Gastroesophageal sphincter (tissue), 4 donors: Measurements from ENCODE around the gene PAPPA2. TPM values are rescaled to one million over a fixed set of nuclear protein-coding genes. Genes with fewer than 3 reads are reported as not detected.
"Not testable (repeated sequence)": the region's sequence is repeated elsewhere in the genome, so short reads cannot be mapped to it uniquely, and the experiment has no call there.

Experiments used
- ATAC-seq: fragments of 150-250 bp; one replicate; pipeline ENCODE4 v1.9.1; 2016; ENCODE audit warnings: mild to moderate bottlenecking, moderate library complexity
- H3K27ac ChIP-seq, 4 donors: fragments of 200-600 bp; sonication (generic) in 3 of 4; 1 replicate in 3 of 4; 2 replicates in 1 of 4; pipeline ENCODE4 v1.5.1; 2016 to 2019
- H3K27me3 ChIP-seq: fragments of 200-600 bp; sonication (generic); one replicate; pipeline ENCODE4 v1.5.1; 2019
- H3K36me3 ChIP-seq, 2 donors: fragments of 200-600 bp; sonication (generic); one replicate each; pipeline ENCODE4 v1.5.1; 2019; ENCODE audit warnings: control low read depth in 1 of 2
- H3K4me1 ChIP-seq, 3 donors: fragments of 200-600 bp; sonication (generic); 1 replicate in 2 of 3; 2 replicates in 1 of 3; pipeline ENCODE4 v1.5.1; 2016 to 2019; ENCODE audit warnings: control low read depth in 2 of 3
- H3K4me3 ChIP-seq, 2 donors: fragments of 200-600 bp; sonication (generic); one replicate each; pipeline ENCODE4 v1.5.1; 2019; ENCODE audit warnings: mild to moderate bottlenecking in 1 of 2, moderate library complexity in 1 of 2
- H3K9me3 ChIP-seq, 3 donors: fragments of 200-600 bp; sonication (generic); one replicate each; pipeline ENCODE4 v1.5.1; 2017 to 2019; ENCODE audit warnings: control low read depth in 2 of 3
- EP300 ChIP-seq: sonication (generic); formaldehyde crosslinking; IDR thresholded peaks from one replicate; pipeline ENCODE4 v1.6.1; 2017; ENCODE audit warnings: antibody characterized with exemption, mild to moderate bottlenecking
- POLR2A ChIP-seq, 2 donors: fragments of 450-650 bp; IDR thresholded peaks; one replicate each; pipeline ENCODE4 v1.6.1; 2017; ENCODE audit warnings: antibody characterized with exemption in 2 of 2, mild to moderate bottlenecking in 2 of 2, moderate library complexity in 1 of 2
- POLR2AphosphoS5 ChIP-seq: sonication (generic); formaldehyde crosslinking; IDR thresholded peaks from one replicate; pipeline ENCODE4 v1.6.1; 2017; ENCODE audit warnings: antibody characterized with exemption
- WGBS, 2 donors: methylation state at CpG; one replicate each; pipeline ENCODE4 v1.1.5; 2018; ENCODE audit warnings: low coverage in 1 of 2; 5-methylcytosine and 5-hydroxymethylcytosine counted together
- total RNA-seq, 4 donors: library from RNA; depleted of rRNA; stranded (reverse); fragments of >200 nt; gene quantifications; one replicate each; pipeline ENCODE4 v1.1.0, GENCODE V29; 2016
- TF ChIP-seq, protein P1 (sequence below), 4 experiments: fragments of 200-600 bp in 2 of 4; fragments of 450-650 bp in 2 of 4; sonication (generic) in 1 of 4; IDR thresholded peaks; one replicate each; pipeline ENCODE4 v1.5.1; 2017 to 2019; ENCODE audit warnings: antibody characterized with exemption in 4 of 4, mild to moderate bottlenecking in 2 of 4, moderate library complexity in 2 of 4

The PAPPA2 gene
- total RNA-seq, 4 donors from 2014 or later = 0.10 to 0.54 (median 0.14) TPM

DNA sequence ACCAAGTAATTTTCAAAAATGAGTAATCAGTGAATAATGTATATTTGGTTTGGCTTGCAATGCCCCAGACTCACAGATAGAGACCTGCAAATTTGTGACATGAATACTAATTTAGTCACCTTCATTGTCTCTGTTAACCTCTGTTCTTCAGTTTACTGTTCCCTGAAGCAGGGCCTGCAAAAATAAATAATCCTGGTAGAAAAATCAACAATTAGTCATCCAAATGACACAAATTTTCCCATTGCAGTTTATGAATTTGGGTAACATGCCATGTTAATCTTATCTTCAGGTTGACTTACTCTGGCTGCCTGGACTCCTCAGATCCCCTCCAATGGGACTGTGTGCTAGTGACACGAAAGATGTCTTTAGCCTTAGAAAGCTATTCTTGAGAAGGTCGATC lies 289.5 kb downstream of the PAPPA2 start:
- no peak for ATAC-seq
- Histone ChIP-seq H3K4me1 (no peaks in the 10 kb centered on the region), H3K9me3 (peaks cover 0 to 5% (median 0%) of the 10 kb centered on the region in 3 donors), H3K27ac (no peak overlapping the region), H3K36me3 (no peaks in the 10 kb centered on the region), H3K4me3 (no peak overlapping the region), H3K27me3 (no peaks in the 10 kb centered on the region)
- WGBS, 2 donors = 66% methylated on average over 2 of the region's 2 CpGs; no CpG with 5 or more reads in 1 of the 2 donors
- TF ChIP-seq EP300 (no peak), POLR2AphosphoS5 (no peak), POLR2A (IDR thresholded peaks at IDR 0.05) (no peak)
- TF ChIP-seq, protein P1, sequence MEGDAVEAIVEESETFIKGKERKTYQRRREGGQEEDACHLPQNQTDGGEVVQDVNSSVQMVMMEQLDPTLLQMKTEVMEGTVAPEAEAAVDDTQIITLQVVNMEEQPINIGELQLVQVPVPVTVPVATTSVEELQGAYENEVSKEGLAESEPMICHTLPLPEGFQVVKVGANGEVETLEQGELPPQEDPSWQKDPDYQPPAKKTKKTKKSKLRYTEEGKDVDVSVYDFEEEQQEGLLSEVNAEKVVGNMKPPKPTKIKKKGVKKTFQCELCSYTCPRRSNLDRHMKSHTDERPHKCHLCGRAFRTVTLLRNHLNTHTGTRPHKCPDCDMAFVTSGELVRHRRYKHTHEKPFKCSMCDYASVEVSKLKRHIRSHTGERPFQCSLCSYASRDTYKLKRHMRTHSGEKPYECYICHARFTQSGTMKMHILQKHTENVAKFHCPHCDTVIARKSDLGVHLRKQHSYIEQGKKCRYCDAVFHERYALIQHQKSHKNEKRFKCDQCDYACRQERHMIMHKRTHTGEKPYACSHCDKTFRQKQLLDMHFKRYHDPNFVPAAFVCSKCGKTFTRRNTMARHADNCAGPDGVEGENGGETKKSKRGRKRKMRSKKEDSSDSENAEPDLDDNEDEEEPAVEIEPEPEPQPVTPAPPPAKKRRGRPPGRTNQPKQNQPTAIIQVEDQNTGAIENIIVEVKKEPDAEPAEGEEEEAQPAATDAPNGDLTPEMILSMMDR (IDR thresholded peaks at IDR 0.05) = no peak

DNA sequence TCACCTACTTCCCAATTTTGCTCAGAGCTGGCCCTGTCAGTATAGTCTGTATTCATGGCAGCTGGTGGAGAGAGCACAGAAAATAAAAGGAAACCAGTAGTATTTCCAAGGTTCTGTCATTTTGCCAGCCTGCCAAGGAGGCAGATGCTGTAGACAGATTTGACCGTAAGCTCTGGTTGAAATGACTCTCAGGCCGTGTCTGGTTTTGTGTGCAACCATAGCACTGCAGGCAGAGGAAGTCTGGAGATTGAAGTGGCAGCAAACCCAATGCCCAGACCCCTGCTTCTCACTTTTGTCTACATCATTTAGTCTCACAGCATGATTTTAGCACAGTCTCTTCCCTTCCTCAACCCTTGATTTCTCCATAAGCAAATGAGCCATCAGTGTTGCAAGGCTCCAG lies 291.7 kb downstream of the PAPPA2 start:
- H3K36me3 ChIP-seq = no peaks in the 10 kb centered on the region
- H3K27ac ChIP-seq = no peak overlapping the region
- WGBS, 2 donors = 45 to 87% methylated on average over 2 of the region's 2 CpGs
- H3K27me3 ChIP-seq = no peaks in the 10 kb centered on the region
- H3K4me3 ChIP-seq = no peak overlapping the region
- no peak for ATAC-seq
- no peaks in the 10 kb centered on the region for H3K4me1 ChIP-seq
- TF ChIP-seq, protein P1 (IDR thresholded peaks at IDR 0.05) = no peak
- no peak for TF ChIP-seq EP300
- no peak for TF ChIP-seq POLR2A (IDR thresholded peaks at IDR 0.05)
- no peak for TF ChIP-seq POLR2AphosphoS5
- H3K9me3 ChIP-seq = peaks cover 0 to 5% (median 0%) of the 10 kb centered on the region in 3 donors

DNA sequence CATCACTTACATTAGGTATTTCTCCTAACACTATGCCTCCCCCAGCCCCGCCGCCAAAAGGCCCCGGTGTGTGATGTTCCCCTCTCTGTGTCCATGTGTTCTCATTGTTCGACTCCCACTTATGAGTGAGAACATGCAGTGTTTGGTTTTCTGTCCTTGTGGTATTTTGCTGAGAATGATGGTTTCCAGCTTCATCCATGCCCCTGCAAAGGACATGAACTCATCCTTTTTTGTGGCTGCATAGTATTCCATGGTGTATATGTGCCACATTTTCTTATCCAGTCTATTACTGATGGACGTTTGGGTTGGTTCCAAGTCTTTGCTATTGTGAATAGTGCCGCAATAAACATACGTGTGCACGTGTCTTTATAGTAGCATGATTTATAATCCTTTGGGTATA lies 293.8 kb downstream of the PAPPA2 start:
- WGBS, 2 donors = 89 to 91% methylated on average over 8 of the region's 8 CpGs
- not testable (repeated sequence) for H3K4me1 ChIP-seq, H3K9me3 ChIP-seq, H3K36me3 ChIP-seq, ATAC-seq, H3K4me3 ChIP-seq, H3K27me3 ChIP-seq, H3K27ac ChIP-seq

DNA sequence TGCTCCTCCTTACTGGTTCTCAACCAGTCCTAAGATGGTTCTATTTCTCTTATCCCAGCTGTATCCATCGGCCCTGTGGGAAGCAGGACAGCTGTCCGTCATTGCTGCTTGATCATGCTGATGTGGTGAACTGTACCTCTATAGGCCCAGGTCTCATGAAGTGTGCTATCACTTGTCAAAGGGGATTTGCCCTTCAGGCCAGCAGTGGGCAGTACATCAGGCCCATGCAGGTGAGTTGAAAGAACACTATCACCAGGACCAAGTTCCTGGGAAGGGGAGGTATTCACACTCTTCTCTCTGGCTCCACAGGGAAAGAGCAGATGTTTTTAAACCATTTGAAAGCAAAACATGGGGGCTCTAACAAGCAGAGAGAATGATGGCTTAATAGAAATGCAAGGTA lies 302.6 kb downstream of the PAPPA2 start:
- Histone ChIP-seq H3K36me3 (no peaks in the 10 kb centered on the region), H3K9me3 (no peaks in the 10 kb centered on the region), H3K4me3 (no peak overlapping the region), H3K27ac (no peak overlapping the region), H3K27me3 (peaks cover 4% of the 10 kb centered on the region), H3K4me1 (no peaks in the 10 kb centered on the region)
- no peak for TF ChIP-seq POLR2AphosphoS5
- TF ChIP-seq POLR2A (IDR thresholded peaks at IDR 0.05) = no peak
- TF ChIP-seq, protein P1 (IDR thresholded peaks at IDR 0.05) = no peak
- TF ChIP-seq EP300 = no peak
- WGBS, 2 donors = 67 to 86% methylated on average over 2 of the region's 2 CpGs
- ATAC-seq = no peak

DNA sequence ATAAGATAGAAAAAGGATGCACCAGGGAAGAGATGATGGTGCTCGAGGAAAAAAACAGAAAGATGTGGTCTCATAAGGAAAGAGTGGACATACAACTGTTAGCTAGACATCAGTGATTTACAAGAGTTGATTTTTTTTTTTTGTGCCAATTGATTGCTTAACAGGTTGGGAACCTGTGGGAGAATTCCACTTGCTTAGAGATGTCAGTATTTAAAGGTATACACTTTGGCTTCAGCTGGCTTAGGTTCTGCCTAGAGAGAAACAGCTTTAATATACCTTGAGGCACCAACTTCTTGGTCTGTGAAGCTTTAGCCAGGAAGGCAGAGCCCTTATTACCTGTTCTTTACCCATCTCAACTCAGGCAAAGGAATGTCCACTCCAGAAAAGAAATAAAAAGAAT lies 303.8 kb downstream of the PAPPA2 start:
- Histone ChIP-seq H3K27me3 (peaks cover 4% of the 10 kb centered on the region), H3K27ac (no peak overlapping the region), H3K4me1 (no peaks in the 10 kb centered on the region), H3K36me3 (no peaks in the 10 kb centered on the region), H3K4me3 (no peak overlapping the region), H3K9me3 (no peaks in the 10 kb centered on the region)
- TF ChIP-seq EP300 = no peak
- no peak for TF ChIP-seq POLR2A (IDR thresholded peaks at IDR 0.05)
- 67 to 86% methylated on average over 1 of the region's 1 CpG for WGBS, 2 donors
- no peak for ATAC-seq

DNA sequence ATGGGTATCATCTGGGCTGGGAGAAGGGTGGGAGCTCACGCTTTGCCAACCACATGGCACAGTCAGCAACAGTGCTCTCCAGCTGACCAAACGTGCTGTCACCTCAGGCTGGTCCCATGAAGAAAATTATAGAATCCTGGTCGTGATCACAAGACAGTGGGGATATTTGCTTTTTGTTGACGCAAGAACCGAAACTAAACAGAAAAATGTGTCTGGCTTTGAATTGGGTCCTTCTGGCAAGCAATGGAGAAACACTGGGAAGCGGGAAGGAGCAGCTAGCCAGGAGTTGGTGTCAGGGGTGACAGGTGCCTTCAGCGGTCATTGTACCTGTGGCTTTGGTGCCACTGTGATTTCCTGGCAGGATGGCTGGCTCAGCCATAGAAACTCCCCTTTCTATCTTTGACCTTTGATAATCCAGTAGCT lies 304.8 kb downstream of the PAPPA2 start:
- Histone ChIP-seq H3K4me1 (no peaks in the 10 kb centered on the region), H3K27me3 (peaks cover 4% of the 10 kb centered on the region), H3K27ac (no peak overlapping the region), H3K9me3 (no peaks in the 10 kb centered on the region), H3K36me3 (no peaks in the 10 kb centered on the region), H3K4me3 (no peak overlapping the region)
- no peak for ATAC-seq
- 79 to 100% methylated on average over 1 to 6 of the region's 7 CpGs for WGBS, 2 donors
- TF ChIP-seq POLR2A (IDR thresholded peaks at IDR 0.05) (no peak), EP300 (no peak), POLR2AphosphoS5 (no peak)
- TF ChIP-seq, protein P1 (IDR thresholded peaks at IDR 0.05) = no peak
